K562 (cell line): Measurements from ENCODE around the gene ZNF215. TPM values are rescaled to one million over a fixed set of nuclear protein-coding genes. Genes with fewer than 3 reads are reported as not detected.

Source experiments
- ATAC-seq: fragments of 200-7000 bp; cut with Tn5 transposase; 3 replicates; pipeline ENCODE4 v1.9.1; 2020; ENCODE audit warnings: moderate library complexity
- BruUV-seq: library from RNA; stranded (reverse); fragments of 400-500 nt; replicated peaks from 2 replicates; lab custom pipeline; 2021; lab: Mats Ljungman, UMichigan
- CTCF ChIA-PET: fragments of 300-600 bp; formaldehyde crosslinking; extraction: SDS; loops from one replicate; lab custom pipeline; 2021; ENCODE audit warnings: low intra/inter-chr PET ratio; lab: Yijun Ruan, JAX
- POLR2A ChIA-PET: fragments of 300-600, 350-650 bp; sonication (Branson Sonifier 250); formaldehyde crosslinking; extraction: SDS; loops from one replicate; lab custom pipeline; 2021; ENCODE audit warnings: antibody characterized with exemption, inconsistent platforms; lab: Yijun Ruan, JAX
- DNase-seq, 4 experiments: peaks; one replicate each; pipeline versions ENCODE4 v3.0.0 to v3.0.0-alpha.2; 2011 to 2018; ENCODE audit warnings: low spot score in 3 of 4, mixed read lengths in 3 of 4; ENCODE audit errors: extremely low read depth in 1 of 4
- FAIRE-seq: peaks from 2 replicates; lab custom pipeline; 2011; peaks lifted over from hg19 to GRCh38; lab: Jason Lieb, UNC
- H2AFZ ChIP-seq: 2 replicates; pipeline ENCODE4 v1.6.0; 2011; ENCODE audit warnings: low read depth, low read length, control low read depth, inconsistent platforms
- H3K27ac ChIP-seq: fragments of 200-600 bp; 3 replicates; pipeline ENCODE4 v1.8.0; 2011; ENCODE audit warnings: low read depth, mild to moderate bottlenecking, control low read depth, inconsistent platforms, low read length, moderate library complexity, mixed read lengths; ENCODE audit errors: extremely low read depth
- H3K27me3 ChIP-seq, 2 experiments: fragments of 300-600 bp in 1 of 2; 2 replicates in 1 of 2; 3 replicates in 1 of 2; pipeline versions ENCODE4 v1.6.0 to v1.8.0; 2011; ENCODE audit warnings: inconsistent platforms in 2 of 2, low read length in 2 of 2, mild to moderate bottlenecking in 1 of 2, mixed read lengths in 1 of 2, moderate library complexity in 1 of 2; ENCODE audit not compliant: control insufficient read depth in 2 of 2, insufficient read depth in 2 of 2
- H3K36me3 ChIP-seq: fragments of 300-600 bp; 3 replicates; pipeline ENCODE4 v1.8.0; 2011; ENCODE audit warnings: mild to moderate bottlenecking, low read length, inconsistent platforms; ENCODE audit not compliant: control insufficient read depth, insufficient read depth
- H3K4me1 ChIP-seq, 2 experiments: fragments of 200-600 bp in 1 of 2; replicated peaks in 1 of 2; 2 replicates in 1 of 2; 3 replicates in 1 of 2; pipeline versions ENCODE4 v1.5.1 to v1.8.0; 2011; ENCODE audit warnings: inconsistent platforms in 2 of 2, low read length in 2 of 2, mild to moderate bottlenecking in 1 of 2, mixed read lengths in 1 of 2, moderate library complexity in 1 of 2; ENCODE audit not compliant: control insufficient read depth in 2 of 2, insufficient read depth in 2 of 2
- H3K4me2 ChIP-seq: 2 replicates; pipeline ENCODE4 v1.6.1; 2011; ENCODE audit warnings: low read length, control low read depth, inconsistent platforms, mixed read lengths; ENCODE audit not compliant: insufficient read depth
- H3K4me3 ChIP-seq: fragments of 200-600 bp; sonication (generic), shearing (Covaris generic); 2 replicates; pipeline ENCODE4 v1.5.1; 2016; ENCODE audit warnings: control low read depth, inconsistent platforms
- H3K79me2 ChIP-seq: fragments of 200-600 bp; 3 replicates; pipeline ENCODE4 v1.8.0; 2011; ENCODE audit warnings: low read length, inconsistent platforms; ENCODE audit not compliant: control insufficient read depth, insufficient read depth
- H3K9ac ChIP-seq, 2 experiments: 2 replicates each; pipeline versions ENCODE4 v1.6.0 to v1.6.1; 2011; ENCODE audit warnings: low read depth in 2 of 2, low read length in 2 of 2, control low read depth in 1 of 2, inconsistent platforms in 1 of 2, mild to moderate bottlenecking in 1 of 2, mixed read lengths in 1 of 2; ENCODE audit not compliant: insufficient read depth in 1 of 2
- H3K9me1 ChIP-seq: one replicate; pipeline ENCODE4 v1.6.0; 2011; ENCODE audit warnings: inconsistent platforms, mild to moderate bottlenecking, low read length, moderate library complexity; ENCODE audit not compliant: control insufficient read depth, insufficient read depth
- H3K9me3 ChIP-seq: replicated peaks from 2 replicates; pipeline ENCODE4 v1.5.1; 2011; ENCODE audit warnings: low read depth, low read length, inconsistent platforms; ENCODE audit not compliant: control insufficient read depth, insufficient read depth
- H4K20me1 ChIP-seq: replicated peaks from 2 replicates; pipeline ENCODE4 v1.6.1; 2011; ENCODE audit warnings: low read length, inconsistent platforms, mixed read lengths; ENCODE audit not compliant: control insufficient read depth, insufficient read depth
- CBFA2T3 ChIP-seq: fragments of 450-650 bp; IDR thresholded peaks from 2 replicates; pipeline ENCODE4 v1.6.1; 2017
- CBFB ChIP-seq: sonication (generic); formaldehyde crosslinking; IDR thresholded peaks from 2 replicates; pipeline ENCODE4 v1.4.0; 2020; ENCODE audit warnings: mild to moderate bottlenecking, missing genetic modification reagents
- CHD1 ChIP-seq: fragments of 200-600 bp; sonication (generic); IDR thresholded peaks from one replicate; pipeline ENCODE4 v1.6.1; 2012; ENCODE audit warnings: mild to moderate bottlenecking, moderate library complexity, low read length, inconsistent platforms
- ETV5 ChIP-seq: sonication (generic); formaldehyde crosslinking; IDR thresholded peaks from 2 replicates; pipeline ENCODE4 v1.4.0; 2020; ENCODE audit warnings: low read depth, mild to moderate bottlenecking, missing genetic modification reagents
- GATAD2A ChIP-seq: fragments of 450-650 bp; IDR thresholded peaks from 2 replicates; pipeline ENCODE4 v1.6.1; 2017
- KLF10 ChIP-seq: fragments of 250-450 bp; sonication (Bioruptor Pico); IDR thresholded peaks from 2 replicates; pipeline ENCODE4 v1.6.1; 2021; ENCODE audit warnings: matching md5 sums
- MAFF ChIP-seq: IDR thresholded peaks from 2 replicates; pipeline ENCODE4 v1.6.1; 2012; ENCODE audit warnings: low read length, improper control_type of control experiment
- MBD2 ChIP-seq: sonication (generic); IDR thresholded peaks from 2 replicates; pipeline ENCODE4 v1.6.1; 2016; ENCODE audit warnings: low read depth, borderline replicate concordance
- PTRF ChIP-seq: fragments of 450-650 bp; IDR thresholded peaks from 2 replicates; pipeline ENCODE4 v1.6.1; 2016; ENCODE audit warnings: mild to moderate bottlenecking, missing genetic modification characterization, missing compliant biosample characterization
- RNF2 ChIP-seq: sonication (generic); IDR thresholded peaks from 2 replicates; pipeline ENCODE4 v1.6.1; 2016
- SRF ChIP-seq, 2 experiments: fragments of 250-450, 450-650 bp in 1 of 2; sonication (Bioruptor Pico) in 1 of 2; sonication (generic) in 1 of 2; formaldehyde crosslinking; IDR thresholded peaks; 2 replicates each; pipeline versions ENCODE4 v1.5.0 to v1.5.1; 2020 to 2022; ENCODE audit warnings: mild to moderate bottlenecking in 1 of 2, missing genetic modification reagents in 1 of 2
- TAF9B ChIP-seq: fragments of 450-650 bp; IDR thresholded peaks from 2 replicates; pipeline ENCODE4 v1.6.1; 2018; ENCODE audit warnings: mild to moderate bottlenecking; ENCODE audit not compliant: partially characterized antibody
- ZNF354B ChIP-seq: fragments of 250-450 bp; sonication (Bioruptor Pico); IDR thresholded peaks from 2 replicates; pipeline ENCODE4 v1.4.0; 2020
- WGBS: fragments of 100-300 bp; shearing (Covaris generic); methylation state at CpG from one replicate; pipeline ENCODE4 v1.1.6; 2016; ENCODE audit warnings: low coverage, mixed read lengths; ENCODE audit not compliant: insufficient coverage; ENCODE audit errors: missing lambda C conversion rate; 5-methylcytosine and 5-hydroxymethylcytosine counted together
- in situ Hi-C: fragments of 300-500 bp; cut with MboI; formaldehyde crosslinking; loops from 4 replicates; pipeline ENCODE4 v1.15.0; 2018; ENCODE audit warnings: inconsistent platforms, mixed read lengths
- intact Hi-C: fragments of 100-400 bp; cut with micrococcal nuclease; formaldehyde crosslinking; loops from 2 replicates; pipeline ENCODE4 v1.14.2; 2022
- polyA plus RNA-seq, 8 experiments: library from polyadenylated mRNA; depleted of rRNA in 4 of 8; stranded (reverse) in 5 of 8; unstranded in 3 of 8; fragments of >200 nt; fragmentation: Nextera tagmentation in 2 of 8; fragmentation: Illumina TruSeq in 1 of 8; extraction: Ambion mirVana in 2 of 8; extraction: Trizol in 1 of 8; gene quantifications; 2 replicates each; pipeline versions ENCODE4 v1.2.1 to v1.2.3, GENCODE V29; 2011 to 2014; ENCODE audit warnings: inconsistent platforms in 1 of 8, missing spikeins in 1 of 8
- total RNA-seq, 7 experiments: library from RNA; depleted of rRNA in 6 of 7; stranded (reverse); fragments of >200 nt in 6 of 7; fragmentation: Illumina TruSeq in 2 of 7; extraction: Trizol in 2 of 7; gene quantifications; 2 replicates each; pipeline versions ENCODE4 v1.2.1 to v1.2.3, GENCODE V29; 2011 to 2021; ENCODE audit warnings: low replicate concordance in 1 of 7

The ZNF215 gene
- total and polyA plus RNA-seq, 9 of the 15 experiments (the other 6 are each of a cell fraction or from before 2014, with no cell fraction given) = 11.2 to 19.1 (median 14.2) TPM

DNA sequence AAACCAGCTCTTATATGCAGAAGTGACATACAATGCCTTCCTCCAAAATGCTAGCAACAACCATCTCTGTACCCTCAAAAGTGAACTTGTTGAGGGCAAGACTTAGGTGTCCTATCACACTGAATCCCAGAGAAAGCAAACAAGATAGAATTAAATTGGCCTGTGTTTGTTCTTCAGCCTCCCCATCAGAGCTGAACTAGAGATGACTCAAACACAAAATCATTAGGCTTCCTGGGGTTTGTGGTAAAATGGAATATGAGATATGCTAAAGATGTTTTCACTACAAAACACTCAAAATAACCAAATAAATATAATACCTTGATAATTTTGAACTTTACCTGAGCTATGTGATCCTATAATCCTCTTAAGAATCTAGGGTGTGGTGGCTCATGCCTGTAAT is 62.3 kb downstream of the ZNF215 start:
- Histone ChIP-seq H3K79me2 (no peaks in the 10 kb centered on the region), H3K27ac (no peak overlapping the region), H3K4me3 (no peak overlapping the region), H3K9me1 (no peaks in the 10 kb centered on the region), H4K20me1 (no peaks in the 10 kb centered on the region), H3K27me3 (no peaks in the 10 kb centered on the region)
- POLR2A ChIA-PET = no interaction called here
- in situ Hi-C loops = no loop called here
- DNase-seq = no peak
- TF ChIP-seq CHD1 (no peak), RNF2 (no peak), CBFB (no peak), MBD2 (no peak), ETV5 (CRISPR knock-in tag) (no peak), CBFA2T3 (no peak)
- TF ChIP-seq, all 486 proteins: peak for 0
- intact Hi-C loops = no loop called here
- CTCF ChIA-PET = no interaction called here
- no peaks in the 10 kb centered on the region for H3K9me3 ChIP-seq
- no peaks in the 10 kb centered on the region; the same call in 2 of the 3 replicates for H3K36me3 ChIP-seq
- peak; percentile 61 for FAIRE-seq
- H3K4me2 ChIP-seq = no peak overlapping the region
- H2AFZ ChIP-seq = no peak overlapping the region
- no peak overlapping the region for H3K9ac ChIP-seq
- no TSS peak for BruUV-seq
- no peak for ATAC-seq
- peaks cover 0 to 4% of the 10 kb centered on the region in 2 experiments; a peak in 1 of 5 replicates for H3K4me1 ChIP-seq

- ATAC-seq = peak; percentile 49; the same call in 2 of the 3 replicates
- ChIA-PET CTCF (no interaction called here), POLR2A (no interaction called here)
- H3K79me2 ChIP-seq = no peaks in the 10 kb centered on the region
- WGBS = 59% methylated on average over 6 of the region's 6 CpGs
- BruUV-seq = no TSS peak
- H2AFZ ChIP-seq = no peak overlapping the region
- intact Hi-C loops (loop anchor here (10.0 kb wide), 1 partner anchor 86 kb away; no protein-coding TSS in a partner anchor), in situ Hi-C loops (no loop called here)
- no peak overlapping the region for H3K4me2 ChIP-seq
- H4K20me1 ChIP-seq = no peaks in the 10 kb centered on the region
- H3K27me3 ChIP-seq = no peaks in the 10 kb centered on the region
- peaks cover 0 to 4% of the 10 kb centered on the region in 2 experiments; a peak in 1 of 5 replicates for H3K4me1 ChIP-seq
- H3K27ac ChIP-seq = no peak overlapping the region
- no peak for TF ChIP-seq PTRF (tag)
- no peak for TF ChIP-seq KLF10
- TF ChIP-seq MAFF = no peak
- no peak for TF ChIP-seq ZNF354B (CRISPR knock-in tag)
- no peak for TF ChIP-seq GATAD2A
- TF ChIP-seq SRF (CRISPR knock-in tag; IDR thresholded peaks at IDR 0.05) = no peak
- no peak for TF ChIP-seq TAF9B
- TF ChIP-seq, all 486 proteins: peak for 0
- Histone ChIP-seq H3K9ac (peak overlapping the region in 1 of 2 experiments; percentile 36; a peak in 1 of 4 replicates), H3K4me3 (no peak overlapping the region), H3K9me1 (no peaks in the 10 kb centered on the region), H3K36me3 (no peaks in the 10 kb centered on the region; the same call in 2 of the 3 replicates), H3K9me3 (no peaks in the 10 kb centered on the region)
- no peak for FAIRE-seq
- no peak for DNase-seq
Measured at GRCh38 chr11:6991227-6991626, 65.0 kb downstream of the ZNF215 start.
